ENCODE data around the gene TMEM175. TPM values are rescaled to one million over a fixed set of nuclear protein-coding genes. Genes with fewer than 3 reads are reported as not detected.

The TMEM175 gene
- total and polyA plus RNA-seq, 2 of the 8 experiments (the other 6 are each of a cell fraction or from before 2014, with no cell fraction given) = 4.9 to 20.7 TPM

- TF ChIP-seq CHD7 (IDR thresholded peaks at IDR 0.05; ENCODE audit: insufficient replicate concordance, low read length) (no peak), PHF8 (conservative IDR thresholded peaks at IDR 0.05; ENCODE audit: low read depth, low read length) (no peak), BCL11A (IDR thresholded peaks at IDR 0.05; ENCODE audit: low read depth in 2 of 2, low read length in 2 of 2) (no peak), CBX8 (IDR thresholded peaks at IDR 0.05; ENCODE audit: borderline replicate concordance, low read depth, low read length) (no peak), JUN (IDR thresholded peaks at IDR 0.05; ENCODE audit: low read depth, low read length) (no peak), ASH2L (IDR thresholded peaks at IDR 0.05; ENCODE audit: low read length) (no peak), TAF1 (IDR thresholded peaks at IDR 0.05; ENCODE audit: low read depth, low read length) (no peak), HDAC2 (IDR thresholded peaks at IDR 0.05; ENCODE audit: borderline replicate concordance in 1 of 2, low read depth in 2 of 2, low read length in 2 of 2) (no peak), TEAD4 (IDR thresholded peaks at IDR 0.05; ENCODE audit: low read depth, low read length) (no peak), SP2 (IDR thresholded peaks at IDR 0.05; ENCODE audit: low read length) (no peak), CHD2 (IDR thresholded peaks at IDR 0.05; ENCODE audit: low read length) (no peak)
These were observed 71.8 kb downstream of the TMEM175 start (continued) for GRCh38 chr4:1004071-1004418.
